GM18951 (cell line): ENCODE measurements around the gene COL6A1.

Source experiments
- POLR2A ChIP-seq: IDR thresholded peaks from 4 replicates; pipeline ENCODE4 v1.6.1; 2011; ENCODE audit warnings: mild to moderate bottlenecking; ENCODE audit not compliant: insufficient read length, insufficient read depth; ENCODE audit errors: extremely low read depth
- in situ Hi-C: fragments of 300-500 bp; cut with MboI; formaldehyde crosslinking; loops from one replicate; pipeline ENCODE4 v1.12.0; 2022; ENCODE audit warnings: low sequenced_read_pairs, mixed read lengths, inconsistent platforms; ENCODE audit not compliant: unreplicated experiment

Gene COL6A1

DNA sequence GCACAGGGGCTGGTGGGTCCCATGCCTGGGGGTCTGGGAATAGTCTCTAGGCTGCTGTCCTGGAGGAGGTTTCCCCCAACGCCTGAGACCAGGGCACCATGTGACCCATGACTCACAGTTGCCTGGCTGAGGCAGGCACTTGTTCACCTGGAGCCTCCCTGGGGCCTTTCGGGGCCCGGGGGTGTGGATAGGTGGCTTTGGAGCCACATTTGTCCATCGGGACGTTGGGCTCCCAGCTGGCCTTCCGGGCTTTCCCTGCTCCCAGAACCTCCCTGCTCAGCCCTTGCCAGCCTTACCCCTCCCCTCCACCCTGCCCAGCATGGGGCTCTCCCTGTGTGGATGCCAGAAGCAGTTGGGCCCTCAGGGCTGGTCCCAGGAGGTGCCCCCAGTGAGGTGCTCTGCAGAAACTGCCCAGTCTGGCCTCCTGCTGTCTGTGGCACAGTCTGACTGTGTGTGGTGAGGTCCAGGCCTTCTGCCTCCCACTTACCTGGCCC, 14.2 kb downstream of the COL6A1 start:
- in situ Hi-C loops: no loop called here
- TF ChIP-seq POLR2A: no peak

DNA sequence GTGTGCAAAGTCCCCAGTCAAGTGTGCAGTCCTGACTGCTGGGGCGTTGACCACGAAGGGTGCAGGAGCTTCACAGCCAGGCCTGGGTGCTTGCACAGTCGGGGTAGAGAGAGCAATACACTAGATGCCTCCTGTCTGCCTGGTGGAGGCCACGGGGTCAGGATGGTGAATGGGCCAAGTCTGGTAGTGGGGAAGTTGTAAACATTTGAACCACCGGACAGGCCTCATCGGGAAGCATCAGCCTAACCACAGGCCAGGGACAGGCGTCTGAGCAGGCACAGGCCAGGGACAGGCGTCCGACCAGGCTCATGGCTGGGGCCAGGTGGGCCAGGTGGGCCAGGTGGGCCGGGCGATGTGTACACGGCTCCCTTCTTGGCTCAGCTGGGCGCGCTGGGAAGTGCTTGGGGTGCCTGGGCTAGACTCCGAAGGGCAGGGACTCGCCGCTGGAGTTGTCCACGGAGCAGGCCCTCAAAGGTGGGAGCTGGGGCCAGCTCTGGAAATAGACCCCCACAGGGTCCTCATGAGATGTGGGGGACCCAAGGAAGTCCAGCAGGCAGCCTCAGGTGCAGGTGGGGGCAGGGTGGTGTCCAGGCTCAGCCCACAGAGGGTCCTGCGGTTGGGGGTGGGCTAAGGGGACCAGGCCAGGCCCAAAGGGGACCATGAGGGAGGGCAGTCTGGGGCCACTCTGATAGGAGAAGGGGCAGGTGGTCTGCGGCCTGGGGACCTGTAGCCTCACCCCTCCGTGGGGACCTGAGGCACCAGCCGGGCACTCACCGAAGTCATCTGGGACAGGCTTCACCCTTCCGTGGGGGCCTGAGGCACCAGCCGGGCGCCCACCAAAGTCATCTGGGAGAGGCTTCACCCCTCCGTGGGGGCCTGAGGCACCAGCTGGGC, 15.0 kb downstream of the COL6A1 start:
- no peak for TF ChIP-seq POLR2A
- in situ Hi-C loops: no loop called here

DNA sequence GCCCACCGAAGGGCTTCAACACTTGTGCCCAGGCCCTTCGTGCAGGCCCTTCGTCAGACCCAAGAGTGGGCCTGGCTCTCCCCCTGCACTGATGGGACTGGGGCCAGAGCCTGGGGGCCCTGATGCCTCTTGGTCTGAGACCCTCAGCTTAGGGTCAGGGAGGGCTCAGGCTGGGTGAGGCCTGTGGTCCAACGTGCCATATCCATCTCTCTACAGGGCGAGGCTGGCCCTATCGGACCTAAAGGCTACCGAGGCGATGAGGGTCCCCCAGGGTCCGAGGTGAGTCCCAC, 15.6 kb downstream of the COL6A1 start:
- in situ Hi-C loops: no loop called here
- TF ChIP-seq POLR2A: no peak

DNA sequence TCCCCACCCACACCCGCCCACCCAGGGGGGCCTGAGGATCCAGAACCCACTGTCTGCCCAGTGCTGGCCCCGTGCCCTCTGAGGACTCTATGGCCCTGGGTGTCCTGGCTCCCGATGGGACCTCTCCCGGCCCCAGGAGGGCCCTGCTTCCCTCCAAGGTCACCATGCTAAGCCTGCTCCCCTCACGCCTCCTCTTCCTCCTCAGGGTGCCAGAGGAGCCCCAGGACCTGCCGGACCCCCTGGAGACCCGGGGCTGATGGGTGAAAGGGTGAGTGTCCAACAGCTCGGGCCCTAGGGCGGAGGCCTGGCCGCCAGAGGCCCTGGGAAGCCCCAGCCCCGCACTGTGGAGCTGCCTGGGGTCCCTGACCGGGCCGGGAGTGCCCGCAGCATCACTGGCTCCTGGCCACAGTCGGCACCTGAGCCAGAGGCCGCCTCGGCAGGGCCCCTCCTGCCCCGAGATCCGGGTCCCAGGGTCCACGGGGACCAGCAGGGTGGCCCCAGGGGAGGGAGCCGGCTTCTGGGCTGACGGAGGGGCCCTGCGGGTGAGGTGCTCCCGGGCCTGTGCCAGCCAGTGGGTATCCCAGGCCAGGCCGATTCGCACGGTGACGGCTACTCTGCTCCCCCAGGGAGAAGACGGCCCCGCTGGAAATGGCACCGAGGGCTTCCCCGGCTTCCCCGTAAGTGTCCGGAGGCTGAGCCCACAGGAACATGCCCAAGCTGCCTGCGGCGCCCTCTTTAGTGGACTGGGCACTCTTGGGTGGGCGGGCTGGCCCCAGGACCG, 16.1 kb downstream of the COL6A1 start:
- in situ Hi-C loops: no loop called here
- TF ChIP-seq POLR2A: no peak

DNA sequence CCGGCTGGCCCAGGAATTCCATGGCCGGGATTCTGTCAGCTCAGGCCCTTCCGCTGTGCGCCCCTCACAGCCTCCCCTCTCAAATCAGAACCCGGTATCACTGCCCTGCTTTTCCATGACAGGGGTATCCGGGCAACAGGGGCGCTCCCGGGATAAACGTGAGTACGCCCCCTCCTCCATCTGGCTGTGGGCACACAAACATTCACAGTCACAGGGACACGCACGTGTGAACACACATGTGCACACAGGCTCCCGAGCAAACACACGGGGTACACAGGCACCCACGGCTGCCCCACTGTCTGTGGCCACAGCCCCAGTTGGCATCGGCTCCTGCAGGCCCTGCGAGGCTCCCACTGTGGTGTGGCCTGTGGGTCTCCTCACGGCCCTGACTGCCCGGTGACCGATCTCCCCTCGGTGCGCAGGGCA, 16.7 kb downstream of the COL6A1 start:
- TF ChIP-seq POLR2A: no peak
- in situ Hi-C loops: no loop called here

DNA sequence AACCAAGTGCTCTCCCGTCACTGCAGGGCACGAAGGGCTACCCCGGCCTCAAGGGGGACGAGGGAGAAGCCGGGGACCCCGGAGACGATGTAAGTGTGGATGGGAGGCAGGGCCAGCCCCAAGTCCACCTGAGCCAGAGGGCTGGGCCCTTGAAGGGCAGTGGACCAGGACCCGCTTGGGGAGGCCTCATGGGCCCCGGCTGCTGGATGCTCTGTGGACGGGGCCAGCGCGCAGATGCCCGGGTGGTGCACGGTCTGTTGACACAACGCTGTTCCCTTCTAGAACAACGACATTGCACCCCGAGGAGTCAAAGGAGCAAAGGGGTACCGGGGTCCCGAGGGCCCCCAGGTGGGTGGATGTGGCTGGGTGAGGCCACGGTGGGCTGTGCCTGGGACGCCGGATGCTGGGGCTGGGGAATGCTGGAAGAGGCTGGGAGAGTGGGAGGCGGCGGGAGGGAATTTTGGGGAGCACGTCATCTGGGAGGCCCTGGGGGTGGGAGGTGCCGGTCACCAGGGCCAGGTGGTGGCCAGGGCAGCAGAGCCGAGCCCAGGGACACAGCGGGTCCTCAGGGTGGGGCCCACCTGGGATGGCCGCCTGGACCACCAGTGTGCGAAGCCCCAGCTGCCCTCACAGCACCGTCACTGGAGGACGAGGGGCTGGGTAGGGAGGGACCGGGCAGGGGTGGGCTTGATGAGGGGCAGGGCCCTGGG, 17.5 kb downstream of the COL6A1 start:
- TF ChIP-seq POLR2A: no peak
- in situ Hi-C loops: no loop called here

DNA sequence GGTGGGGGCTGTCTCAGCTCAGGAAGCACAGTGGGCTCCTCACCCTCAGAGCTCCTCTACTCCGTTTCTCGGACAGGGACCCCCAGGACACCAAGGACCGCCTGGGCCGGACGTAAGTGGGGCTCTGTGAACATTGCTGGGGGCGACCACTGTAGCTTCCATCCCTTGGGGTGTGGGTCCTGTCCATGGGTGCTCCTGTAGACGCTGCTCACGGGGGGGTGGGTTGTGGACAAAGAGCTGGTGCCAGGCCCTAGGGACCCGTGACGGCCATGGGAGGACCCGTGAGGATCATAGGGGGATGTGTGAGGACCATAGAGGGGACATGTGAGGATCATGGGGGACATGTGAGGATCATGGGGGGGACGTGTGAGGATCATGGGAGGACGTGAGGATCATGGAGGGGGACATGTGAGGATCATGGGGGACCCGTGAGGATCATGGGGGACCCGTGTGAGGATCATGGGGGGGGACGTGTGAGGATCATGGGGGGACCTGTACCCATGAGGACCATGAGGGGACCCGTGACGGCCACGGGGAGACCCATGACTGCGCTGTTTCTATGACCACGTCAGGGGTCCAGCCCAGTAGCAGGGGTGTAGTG, 18.1 kb downstream of the COL6A1 start:
- TF ChIP-seq POLR2A: no peak
- in situ Hi-C loops: no loop called here

DNA sequence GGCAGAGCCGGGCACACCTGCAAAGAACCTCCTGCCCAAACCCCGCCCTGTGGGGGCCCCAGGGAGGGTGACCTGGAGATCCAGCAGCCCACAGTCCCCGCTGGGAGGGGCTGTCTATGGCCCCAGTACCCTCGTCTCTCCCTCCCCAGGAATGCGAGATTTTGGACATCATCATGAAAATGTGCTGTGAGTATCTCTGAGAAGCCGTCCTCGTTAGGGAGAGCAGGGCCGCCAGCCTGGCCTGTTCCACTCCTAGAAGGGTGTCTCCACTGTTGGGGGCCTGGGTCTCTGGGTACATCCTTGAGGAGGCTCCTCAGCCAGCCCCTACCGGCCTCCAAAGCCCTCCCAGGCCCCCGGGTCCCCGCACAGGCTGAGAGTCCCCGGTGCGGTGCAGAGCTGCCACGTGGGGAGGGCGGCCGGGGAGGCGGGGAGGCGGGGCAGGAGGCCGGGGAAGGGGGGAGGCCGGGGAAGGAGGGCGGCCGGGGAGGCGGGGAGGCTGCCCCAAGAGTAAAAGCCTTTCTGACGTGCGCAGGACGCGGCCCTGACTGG, 18.7 kb downstream of the COL6A1 start:
- in situ Hi-C loops: no loop called here
- no peak for TF ChIP-seq POLR2A

DNA sequence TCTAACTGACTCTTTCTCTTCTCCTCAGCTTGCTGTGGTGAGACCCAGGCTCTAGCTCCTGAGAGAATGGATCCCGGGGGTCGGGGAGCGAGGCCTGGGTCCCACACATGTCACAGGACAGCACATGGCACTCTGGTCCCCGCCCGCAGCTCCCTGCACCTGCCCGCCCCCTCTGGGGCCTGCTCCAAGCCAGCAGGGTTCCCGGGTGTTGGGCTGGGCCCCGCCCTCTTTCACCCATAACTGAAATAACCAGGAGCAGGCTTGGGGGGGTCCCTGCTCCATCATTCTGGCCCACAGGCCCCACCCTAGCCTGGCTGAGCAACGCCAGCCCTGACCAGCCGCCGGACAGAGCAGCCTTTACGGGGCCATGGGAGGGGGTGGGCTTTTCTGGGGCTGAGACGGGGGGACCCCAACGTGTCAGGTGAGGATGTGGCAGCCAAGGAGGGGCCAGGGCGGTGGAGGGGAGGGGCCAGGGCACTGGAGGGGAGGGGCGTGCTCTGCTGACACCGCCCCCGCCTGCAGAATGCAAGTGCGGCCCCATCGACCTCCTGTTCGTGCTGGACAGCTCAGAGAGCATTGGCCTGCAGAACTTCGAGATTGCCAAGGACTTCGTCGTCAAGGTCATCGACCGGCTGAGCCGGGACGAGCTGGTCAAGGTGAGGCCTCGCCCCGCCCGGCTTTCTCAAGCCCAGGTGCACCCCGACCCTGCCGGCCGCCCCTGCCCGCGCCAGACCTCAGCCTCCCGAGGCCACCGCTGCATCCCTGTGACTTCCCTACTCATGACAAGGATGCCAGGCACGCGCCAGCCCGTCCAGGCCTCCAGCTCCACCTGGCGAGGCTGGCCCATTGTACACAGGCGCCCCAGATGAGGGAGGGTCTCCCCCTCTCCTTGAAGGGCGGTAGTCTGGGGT, 19.4 kb downstream of the COL6A1 start:
- in situ Hi-C loops: no loop called here

DNA sequence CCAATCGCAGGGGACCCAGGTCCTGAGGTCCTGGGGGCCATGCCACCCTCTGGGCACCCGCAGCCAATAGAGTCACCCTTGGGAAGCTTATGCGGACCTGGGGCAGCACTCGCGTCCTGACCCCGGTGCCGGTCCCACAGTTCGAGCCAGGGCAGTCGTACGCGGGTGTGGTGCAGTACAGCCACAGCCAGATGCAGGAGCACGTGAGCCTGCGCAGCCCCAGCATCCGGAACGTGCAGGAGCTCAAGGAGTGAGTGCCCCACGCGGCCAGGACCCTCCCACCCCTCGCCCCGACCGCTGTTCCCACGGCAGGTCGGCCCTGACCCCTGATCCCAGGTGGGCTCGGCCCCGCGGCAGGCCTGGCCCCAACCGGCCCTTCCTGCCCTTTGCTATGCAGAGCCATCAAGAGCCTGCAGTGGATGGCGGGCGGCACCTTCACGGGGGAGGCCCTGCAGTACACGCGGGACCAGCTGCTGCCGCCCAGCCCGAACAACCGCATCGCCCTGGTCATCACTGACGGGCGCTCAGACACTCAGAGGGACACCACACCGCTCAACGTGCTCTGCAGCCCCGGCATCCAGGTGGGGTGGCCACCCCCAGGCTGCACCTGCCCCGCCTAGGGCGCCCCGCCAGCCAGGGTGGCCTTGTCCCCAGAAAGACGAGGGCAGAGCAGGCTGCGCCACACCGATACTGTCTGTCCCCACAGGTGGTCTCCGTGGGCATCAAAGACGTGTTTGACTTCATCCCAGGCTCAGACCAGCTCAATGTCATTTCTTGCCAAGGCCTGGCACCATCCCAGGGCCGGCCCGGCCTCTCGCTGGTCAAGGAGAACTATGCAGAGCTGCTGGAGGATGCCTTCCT, 20.5 kb downstream of the COL6A1 start:
- TF ChIP-seq POLR2A: no peak
- in situ Hi-C loops: no loop called here

More for the DNA sequence above, 19.4 kb downstream of the COL6A1 start:
- no peak for TF ChIP-seq POLR2A
